ENCODE results near the gene RAF1. TPM values are rescaled to one million over a fixed set of nuclear protein-coding genes. Genes with fewer than 3 reads are reported as not detected.
A peak's percentile ranks its signal among the peaks of the same experiment; 100 is the strongest.

RAF1 gene
- total and polyA plus RNA-seq, 2 experiments from 2014 or later: 39.5 to 123 TPM

DNA sequence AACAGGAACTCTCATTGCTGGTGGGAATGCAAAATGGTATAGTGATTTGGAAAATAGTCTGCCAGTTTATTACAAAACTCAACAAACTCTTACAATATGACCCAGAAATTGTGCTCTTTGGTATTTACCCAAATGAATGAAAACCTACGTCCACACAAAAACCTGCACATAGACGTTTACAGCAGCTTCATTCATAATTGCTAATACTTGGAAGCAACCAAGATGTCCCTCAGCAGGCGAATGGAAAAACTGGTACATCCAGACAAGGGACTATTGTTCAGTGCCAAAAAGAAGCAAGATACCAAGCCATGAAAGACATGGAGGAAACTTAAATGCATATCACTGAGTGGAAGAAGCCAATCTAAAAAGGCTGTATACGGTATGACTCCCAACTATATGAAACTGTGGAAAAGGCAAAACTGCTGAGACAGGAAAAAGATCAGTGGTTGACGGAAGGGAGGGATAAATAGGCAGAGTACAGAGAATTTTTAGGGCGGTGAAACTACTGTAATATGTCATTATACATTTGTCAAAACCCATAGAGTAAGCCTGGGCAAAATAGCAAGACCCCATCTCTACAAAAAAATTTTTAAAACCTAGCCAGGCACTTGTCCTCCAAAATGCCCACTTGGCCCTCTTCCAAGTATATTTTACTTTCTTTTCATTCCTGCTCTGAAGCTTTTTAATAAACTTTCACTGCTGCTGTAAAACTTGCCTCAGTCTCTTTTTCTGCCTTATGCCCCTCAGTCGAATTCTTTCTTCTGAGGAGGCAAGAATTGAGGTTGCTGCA lies 113.8 kb downstream of the RAF1 start (continued):
- TF ChIP-seq, protein P1, sequence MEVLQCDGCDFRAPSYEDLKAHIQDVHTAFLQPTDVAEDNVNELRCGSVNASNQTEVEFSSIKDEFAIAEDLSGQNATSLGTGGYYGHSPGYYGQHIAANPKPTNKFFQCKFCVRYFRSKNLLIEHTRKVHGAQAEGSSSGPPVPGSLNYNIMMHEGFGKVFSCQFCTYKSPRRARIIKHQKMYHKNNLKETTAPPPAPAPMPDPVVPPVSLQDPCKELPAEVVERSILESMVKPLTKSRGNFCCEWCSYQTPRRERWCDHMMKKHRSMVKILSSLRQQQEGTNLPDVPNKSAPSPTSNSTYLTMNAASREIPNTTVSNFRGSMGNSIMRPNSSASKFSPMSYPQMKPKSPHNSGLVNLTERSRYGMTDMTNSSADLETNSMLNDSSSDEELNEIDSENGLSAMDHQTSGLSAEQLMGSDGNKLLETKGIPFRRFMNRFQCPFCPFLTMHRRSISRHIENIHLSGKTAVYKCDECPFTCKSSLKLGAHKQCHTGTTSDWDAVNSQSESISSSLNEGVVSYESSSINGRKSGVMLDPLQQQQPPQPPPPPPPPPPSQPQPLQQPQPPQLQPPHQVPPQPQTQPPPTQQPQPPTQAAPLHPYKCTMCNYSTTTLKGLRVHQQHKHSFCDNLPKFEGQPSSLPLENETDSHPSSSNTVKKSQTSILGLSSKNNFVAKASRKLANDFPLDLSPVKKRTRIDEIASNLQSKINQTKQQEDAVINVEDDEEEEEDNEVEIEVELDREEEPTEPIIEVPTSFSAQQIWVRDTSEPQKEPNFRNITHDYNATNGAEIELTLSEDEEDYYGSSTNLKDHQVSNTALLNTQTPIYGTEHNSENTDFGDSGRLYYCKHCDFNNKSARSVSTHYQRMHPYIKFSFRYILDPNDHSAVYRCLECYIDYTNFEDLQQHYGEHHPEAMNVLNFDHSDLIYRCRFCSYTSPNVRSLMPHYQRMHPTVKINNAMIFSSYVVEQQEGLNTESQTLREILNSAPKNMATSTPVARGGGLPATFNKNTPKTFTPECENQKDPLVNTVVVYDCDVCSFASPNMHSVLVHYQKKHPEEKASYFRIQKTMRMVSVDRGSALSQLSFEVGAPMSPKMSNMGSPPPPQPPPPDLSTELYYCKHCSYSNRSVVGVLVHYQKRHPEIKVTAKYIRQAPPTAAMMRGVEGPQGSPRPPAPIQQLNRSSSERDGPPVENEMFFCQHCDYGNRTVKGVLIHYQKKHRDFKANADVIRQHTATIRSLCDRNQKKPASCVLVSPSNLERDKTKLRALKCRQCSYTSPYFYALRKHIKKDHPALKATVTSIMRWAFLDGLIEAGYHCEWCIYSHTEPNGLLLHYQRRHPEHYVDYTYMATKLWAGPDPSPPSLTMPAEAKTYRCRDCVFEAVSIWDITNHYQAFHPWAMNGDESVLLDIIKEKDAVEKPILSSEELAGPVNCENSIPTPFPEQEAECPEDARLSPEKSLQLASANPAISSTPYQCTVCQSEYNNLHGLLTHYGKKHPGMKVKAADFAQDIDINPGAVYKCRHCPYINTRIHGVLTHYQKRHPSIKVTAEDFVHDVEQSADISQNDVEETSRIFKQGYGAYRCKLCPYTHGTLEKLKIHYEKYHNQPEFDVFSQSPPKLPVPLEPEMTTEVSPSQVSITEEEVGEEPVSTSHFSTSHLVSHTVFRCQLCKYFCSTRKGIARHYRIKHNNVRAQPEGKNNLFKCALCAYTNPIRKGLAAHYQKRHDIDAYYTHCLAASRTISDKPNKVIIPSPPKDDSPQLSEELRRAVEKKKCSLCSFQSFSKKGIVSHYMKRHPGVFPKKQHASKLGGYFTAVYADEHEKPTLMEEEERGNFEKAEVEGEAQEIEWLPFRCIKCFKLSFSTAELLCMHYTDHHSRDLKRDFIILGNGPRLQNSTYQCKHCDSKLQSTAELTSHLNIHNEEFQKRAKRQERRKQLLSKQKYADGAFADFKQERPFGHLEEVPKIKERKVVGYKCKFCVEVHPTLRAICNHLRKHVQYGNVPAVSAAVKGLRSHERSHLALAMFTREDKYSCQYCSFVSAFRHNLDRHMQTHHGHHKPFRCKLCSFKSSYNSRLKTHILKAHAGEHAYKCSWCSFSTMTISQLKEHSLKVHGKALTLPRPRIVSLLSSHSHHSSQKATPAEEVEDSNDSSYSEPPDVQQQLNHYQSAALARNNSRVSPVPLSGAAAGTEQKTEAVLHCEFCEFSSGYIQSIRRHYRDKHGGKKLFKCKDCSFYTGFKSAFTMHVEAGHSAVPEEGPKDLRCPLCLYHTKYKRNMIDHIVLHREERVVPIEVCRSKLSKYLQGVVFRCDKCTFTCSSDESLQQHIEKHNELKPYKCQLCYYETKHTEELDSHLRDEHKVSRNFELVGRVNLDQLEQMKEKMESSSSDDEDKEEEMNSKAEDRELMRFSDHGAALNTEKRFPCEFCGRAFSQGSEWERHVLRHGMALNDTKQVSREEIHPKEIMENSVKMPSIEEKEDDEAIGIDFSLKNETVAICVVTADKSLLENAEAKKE (CRISPR knock-in tag; IDR thresholded peaks at IDR 0.05): no peak
- TF ChIP-seq JUNB (IDR thresholded peaks at IDR 0.05; ENCODE audit: unreplicated experiment) (no peak), EZH2phosphoT487 (IDR thresholded peaks at IDR 0.05; ENCODE audit: unreplicated experiment) (no peak)
- TF ChIP-seq, protein P2, sequence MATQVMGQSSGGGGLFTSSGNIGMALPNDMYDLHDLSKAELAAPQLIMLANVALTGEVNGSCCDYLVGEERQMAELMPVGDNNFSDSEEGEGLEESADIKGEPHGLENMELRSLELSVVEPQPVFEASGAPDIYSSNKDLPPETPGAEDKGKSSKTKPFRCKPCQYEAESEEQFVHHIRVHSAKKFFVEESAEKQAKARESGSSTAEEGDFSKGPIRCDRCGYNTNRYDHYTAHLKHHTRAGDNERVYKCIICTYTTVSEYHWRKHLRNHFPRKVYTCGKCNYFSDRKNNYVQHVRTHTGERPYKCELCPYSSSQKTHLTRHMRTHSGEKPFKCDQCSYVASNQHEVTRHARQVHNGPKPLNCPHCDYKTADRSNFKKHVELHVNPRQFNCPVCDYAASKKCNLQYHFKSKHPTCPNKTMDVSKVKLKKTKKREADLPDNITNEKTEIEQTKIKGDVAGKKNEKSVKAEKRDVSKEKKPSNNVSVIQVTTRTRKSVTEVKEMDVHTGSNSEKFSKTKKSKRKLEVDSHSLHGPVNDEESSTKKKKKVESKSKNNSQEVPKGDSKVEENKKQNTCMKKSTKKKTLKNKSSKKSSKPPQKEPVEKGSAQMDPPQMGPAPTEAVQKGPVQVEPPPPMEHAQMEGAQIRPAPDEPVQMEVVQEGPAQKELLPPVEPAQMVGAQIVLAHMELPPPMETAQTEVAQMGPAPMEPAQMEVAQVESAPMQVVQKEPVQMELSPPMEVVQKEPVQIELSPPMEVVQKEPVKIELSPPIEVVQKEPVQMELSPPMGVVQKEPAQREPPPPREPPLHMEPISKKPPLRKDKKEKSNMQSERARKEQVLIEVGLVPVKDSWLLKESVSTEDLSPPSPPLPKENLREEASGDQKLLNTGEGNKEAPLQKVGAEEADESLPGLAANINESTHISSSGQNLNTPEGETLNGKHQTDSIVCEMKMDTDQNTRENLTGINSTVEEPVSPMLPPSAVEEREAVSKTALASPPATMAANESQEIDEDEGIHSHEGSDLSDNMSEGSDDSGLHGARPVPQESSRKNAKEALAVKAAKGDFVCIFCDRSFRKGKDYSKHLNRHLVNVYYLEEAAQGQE (IDR thresholded peaks at IDR 0.05; ENCODE audit: unreplicated experiment): no peak

DNA sequence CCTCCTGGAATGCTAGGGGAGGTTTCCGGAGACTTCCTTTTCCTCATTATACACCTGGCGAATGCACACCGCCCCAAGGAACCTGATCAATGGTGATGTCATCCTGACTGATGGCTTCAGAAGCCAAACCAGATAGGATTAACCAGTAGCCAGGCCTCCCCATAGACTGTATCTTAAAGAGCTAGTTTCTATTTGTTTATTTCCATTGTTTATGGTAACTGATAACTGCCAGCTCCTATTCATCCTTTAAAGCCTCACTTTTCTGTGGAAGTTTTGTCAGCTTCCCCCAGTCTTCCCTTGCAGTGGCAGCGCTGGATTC lies 118.5 kb downstream of the RAF1 start, which contains the start of gene MKRN2OS:
Gene MKRN2OS, minus strand, starts transcription at position 27 of the 319 bp plus-strand sequence. CDS start 35 bp downstream, outside the sequence.
- Mint-ChIP-seq H3K9me3 (no peaks in the 10 kb centered on the region), H3K4me1 (peaks cover 21% of the 10 kb centered on the region), H3K27me3 (ENCODE audit: insufficient read depth, low read depth, poor library complexity) (peaks cover 4% of the 10 kb centered on the region), H3K27ac (peak within 1 kb of the TSS; percentile 43; the same call in 1 of the 2 replicates), H3K4me3 (peak within 1 kb of the TSS; percentile 54; the same call in 2 of the 3 replicates), H3K36me3 (ENCODE audit: low read depth) (no peaks in the 10 kb centered on the region)
- Histone ChIP-seq H3K4me2 (peak within 1 kb of the TSS; percentile 40), H3K27me3 (ENCODE audit: insufficient read depth) (no peaks in the 10 kb centered on the region), H3F3A (replicated peaks; ENCODE audit: low read depth) (no peaks in the 10 kb centered on the region), H3K36me3 (ENCODE audit: insufficient read depth) (no peaks in the 10 kb centered on the region), H3K4me1 (ENCODE audit: insufficient read depth) (0 out of 2 replicates have a peak, but pooled peaks cover 3% of the 10 kb centered on the region), H3K9me2 (ENCODE audit: insufficient read depth) (no peaks in the 10 kb centered on the region), H2AFZ (no peak within 1 kb of the TSS), H3K79me2 (replicated peaks; ENCODE audit: insufficient read depth) (no peaks in the 10 kb centered on the region), H4K20me1 (replicated peaks; ENCODE audit: insufficient read depth) (no peaks in the 10 kb centered on the region), H3K4me3 (peak within 1 kb of the TSS; percentile 17), H3K27ac (ENCODE audit: low read depth) (no peak within 1 kb of the TSS)
- ATAC-seq (peak; percentile 84), DNase-seq (ENCODE audit: low spot score) (peak; percentile 92)
- TF ChIP-seq NANOG (IDR thresholded peaks at IDR 0.05; ENCODE audit: borderline replicate concordance): no peak
- TF ChIP-seq, protein P3, sequence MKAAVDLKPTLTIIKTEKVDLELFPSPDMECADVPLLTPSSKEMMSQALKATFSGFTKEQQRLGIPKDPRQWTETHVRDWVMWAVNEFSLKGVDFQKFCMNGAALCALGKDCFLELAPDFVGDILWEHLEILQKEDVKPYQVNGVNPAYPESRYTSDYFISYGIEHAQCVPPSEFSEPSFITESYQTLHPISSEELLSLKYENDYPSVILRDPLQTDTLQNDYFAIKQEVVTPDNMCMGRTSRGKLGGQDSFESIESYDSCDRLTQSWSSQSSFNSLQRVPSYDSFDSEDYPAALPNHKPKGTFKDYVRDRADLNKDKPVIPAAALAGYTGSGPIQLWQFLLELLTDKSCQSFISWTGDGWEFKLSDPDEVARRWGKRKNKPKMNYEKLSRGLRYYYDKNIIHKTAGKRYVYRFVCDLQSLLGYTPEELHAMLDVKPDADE (IDR thresholded peaks at IDR 0.05): no peak
- no peak for TF ChIP-seq EZH2phosphoT487 (IDR thresholded peaks at IDR 0.05; ENCODE audit: unreplicated experiment)
- peak; percentile 74 for TF ChIP-seq CREB1 (CRISPR knock-in tag; IDR thresholded peaks at IDR 0.05; ENCODE audit: low read depth)
